Measurements from ENCODE around the gene DAAM1.

DAAM1 gene

DNA sequence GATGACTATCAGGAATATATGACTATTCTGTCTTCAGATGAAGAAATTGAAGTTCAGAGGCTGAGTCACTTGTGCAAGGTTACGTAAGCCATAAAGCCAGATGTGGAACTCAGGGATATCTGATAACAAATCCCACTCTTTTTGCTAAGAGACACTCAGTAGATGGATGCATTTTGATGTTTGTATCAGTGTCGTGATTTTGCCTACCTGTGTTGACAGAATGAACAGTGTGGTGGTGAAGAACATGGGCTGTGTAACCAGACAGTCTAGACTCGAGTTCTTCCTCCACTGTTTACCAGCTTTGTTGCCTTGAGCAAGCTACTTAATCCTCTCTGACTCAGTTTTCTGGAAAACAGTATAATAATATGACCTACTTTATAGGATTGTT is 93.9 kb downstream of the DAAM1 start:
- Histone ChIP-seq H3K27ac (no peak overlapping the region), H3K9me3 (no peaks in the 10 kb centered on the region), H3K27me3 (no peaks in the 10 kb centered on the region), H3K4me1 (peaks cover 0 to 40% (median 14%) of the 10 kb centered on the region in 4 donors), H3K4me3 (no peak overlapping the region), H3K36me3 (no peaks in the 10 kb centered on the region)
- DNase-seq = no peak
- intact Hi-C loops (cut with DNase I; ENCODE audit: low total_unique reads) = no loop called here
- TF ChIP-seq, protein P1, sequence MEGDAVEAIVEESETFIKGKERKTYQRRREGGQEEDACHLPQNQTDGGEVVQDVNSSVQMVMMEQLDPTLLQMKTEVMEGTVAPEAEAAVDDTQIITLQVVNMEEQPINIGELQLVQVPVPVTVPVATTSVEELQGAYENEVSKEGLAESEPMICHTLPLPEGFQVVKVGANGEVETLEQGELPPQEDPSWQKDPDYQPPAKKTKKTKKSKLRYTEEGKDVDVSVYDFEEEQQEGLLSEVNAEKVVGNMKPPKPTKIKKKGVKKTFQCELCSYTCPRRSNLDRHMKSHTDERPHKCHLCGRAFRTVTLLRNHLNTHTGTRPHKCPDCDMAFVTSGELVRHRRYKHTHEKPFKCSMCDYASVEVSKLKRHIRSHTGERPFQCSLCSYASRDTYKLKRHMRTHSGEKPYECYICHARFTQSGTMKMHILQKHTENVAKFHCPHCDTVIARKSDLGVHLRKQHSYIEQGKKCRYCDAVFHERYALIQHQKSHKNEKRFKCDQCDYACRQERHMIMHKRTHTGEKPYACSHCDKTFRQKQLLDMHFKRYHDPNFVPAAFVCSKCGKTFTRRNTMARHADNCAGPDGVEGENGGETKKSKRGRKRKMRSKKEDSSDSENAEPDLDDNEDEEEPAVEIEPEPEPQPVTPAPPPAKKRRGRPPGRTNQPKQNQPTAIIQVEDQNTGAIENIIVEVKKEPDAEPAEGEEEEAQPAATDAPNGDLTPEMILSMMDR (IDR thresholded peaks at IDR 0.05) = no peak

DNA sequence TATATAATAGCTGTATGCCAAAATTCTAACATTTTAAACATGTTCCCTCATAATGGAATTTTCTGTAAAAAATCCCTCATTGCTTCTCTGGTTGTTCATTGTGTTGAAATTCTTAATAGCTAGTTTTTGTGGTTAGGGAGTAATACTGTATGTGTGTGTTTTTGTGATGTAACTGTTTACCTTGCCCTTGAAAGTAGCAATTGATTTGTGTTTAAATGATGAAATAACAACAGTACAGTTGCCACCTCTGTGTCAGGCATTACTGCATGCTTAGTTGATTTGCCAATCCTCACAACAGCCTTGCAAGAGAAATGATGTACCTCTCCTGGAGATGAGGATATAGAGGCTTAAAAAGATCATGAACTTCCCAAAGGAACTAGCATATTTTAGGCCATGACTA is 94.9 kb downstream of the DAAM1 start:
- H3K9me3 ChIP-seq = no peaks in the 10 kb centered on the region
- DNase-seq = no peak
- no peak overlapping the region for H3K4me3 ChIP-seq
- no peaks in the 10 kb centered on the region for H3K27me3 ChIP-seq
- H3K4me1 ChIP-seq = peaks cover 0 to 33% (median 9%) of the 10 kb centered on the region in 4 donors
- TF ChIP-seq, protein P1 (IDR thresholded peaks at IDR 0.05) = no peak
- intact Hi-C loops (cut with DNase I; ENCODE audit: low total_unique reads) = no loop called here
- H3K27ac ChIP-seq = no peak overlapping the region
- no peaks in the 10 kb centered on the region for H3K36me3 ChIP-seq

DNA sequence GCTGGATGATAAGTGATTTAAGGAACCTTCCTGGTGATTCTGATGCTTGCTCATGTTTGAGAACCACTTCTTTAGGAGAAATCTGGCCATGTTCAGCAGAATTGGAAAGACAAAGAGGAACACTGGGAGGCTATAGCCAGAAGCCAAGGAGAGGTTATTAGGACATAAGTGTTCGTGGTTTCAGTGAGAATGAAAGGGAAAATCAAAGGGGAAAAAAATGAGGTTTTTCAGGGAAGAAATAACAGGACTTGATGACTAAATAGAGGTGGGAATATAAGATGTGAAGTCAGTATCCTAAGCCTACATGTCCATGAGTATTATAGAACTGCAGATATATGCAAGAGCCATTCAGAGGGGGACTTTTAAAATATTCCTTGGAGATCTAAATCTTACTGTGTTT is 95.6 kb downstream of the DAAM1 start:
- Histone ChIP-seq H3K27ac (no peak overlapping the region), H3K4me3 (no peak overlapping the region), H3K4me1 (peaks cover 0 to 26% (median 4%) of the 10 kb centered on the region in 4 donors), H3K36me3 (no peaks in the 10 kb centered on the region), H3K9me3 (no peaks in the 10 kb centered on the region), H3K27me3 (no peaks in the 10 kb centered on the region)
- intact Hi-C loops (cut with DNase I; ENCODE audit: low total_unique reads) = no loop called here
- TF ChIP-seq, protein P1 (IDR thresholded peaks at IDR 0.05) = no peak
- DNase-seq = no peak

DNA sequence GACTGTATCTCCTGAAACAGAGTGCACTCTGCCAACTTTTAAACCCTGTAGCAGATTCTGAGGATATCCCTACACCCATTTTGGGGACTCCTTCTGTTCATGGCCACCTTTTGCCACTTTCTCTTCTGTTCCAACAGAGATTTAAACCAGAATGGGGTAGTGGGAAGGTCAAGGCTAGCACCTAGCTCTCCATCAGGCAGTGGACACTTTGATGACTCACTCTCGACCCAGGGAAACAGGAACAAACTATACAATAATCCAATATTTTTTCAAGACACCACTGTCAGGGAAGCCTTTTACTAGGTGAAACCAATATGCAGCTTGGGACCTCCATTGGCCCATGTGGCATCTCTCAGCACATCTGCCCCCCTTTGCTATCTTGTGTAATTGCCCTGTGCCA is 103.6 kb downstream of the DAAM1 start:
- Histone ChIP-seq H3K9me3 (no peaks in the 10 kb centered on the region), H3K27ac (peak overlapping the region in 1 of 2 donors; percentile 64), H3K4me1 (peaks cover 0 to 55% (median 31%) of the 10 kb centered on the region in 4 donors), H3K4me3 (no peak overlapping the region), H3K36me3 (peaks cover 12 to 14% (median 13%) of the 10 kb centered on the region in 3 donors), H3K27me3 (no peaks in the 10 kb centered on the region)
- no peak for DNase-seq
- TF ChIP-seq, protein P1 (IDR thresholded peaks at IDR 0.05) = no peak
- intact Hi-C loops (cut with DNase I; ENCODE audit: low total_unique reads) = no loop called here

DNA sequence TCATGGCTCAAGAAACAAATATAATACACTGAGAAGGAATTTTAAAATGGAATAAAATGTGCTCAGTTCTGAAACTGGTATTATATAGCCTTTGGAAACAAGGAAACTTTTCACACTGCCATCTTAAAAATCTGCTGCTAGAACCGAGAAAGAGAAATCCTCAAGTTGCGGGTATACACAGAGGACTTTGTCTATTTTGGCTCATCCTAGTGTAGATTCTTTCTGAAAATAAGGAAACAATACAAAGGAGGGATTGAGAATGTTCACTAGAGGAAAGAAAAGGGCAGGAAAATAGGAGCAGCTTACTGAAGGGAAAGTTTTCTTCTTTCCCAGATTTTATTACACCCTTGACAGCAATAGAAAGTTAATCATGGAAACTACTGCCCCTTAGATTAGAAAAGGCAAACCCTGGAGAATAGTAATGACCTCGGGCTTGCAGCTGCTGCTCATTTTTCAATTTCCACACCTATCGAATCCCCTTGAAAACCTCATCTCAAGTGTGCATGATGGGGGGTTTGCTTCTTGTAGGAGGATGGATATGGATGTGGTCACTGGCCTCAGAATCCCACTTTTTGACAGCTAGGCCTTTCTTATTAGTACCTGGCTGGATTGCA is 104.6 kb downstream of the DAAM1 start:
- no peak for DNase-seq
- Histone ChIP-seq H3K36me3 (peaks cover 12 to 14% (median 13%) of the 10 kb centered on the region in 3 donors), H3K27ac (peak overlapping the region; percentile 64 to 66), H3K4me1 (peaks cover 0 to 65% (median 35%) of the 10 kb centered on the region in 4 donors), H3K9me3 (no peaks in the 10 kb centered on the region), H3K27me3 (no peaks in the 10 kb centered on the region), H3K4me3 (no peak overlapping the region)
- TF ChIP-seq, protein P1 (IDR thresholded peaks at IDR 0.05) = no peak
- intact Hi-C loops (cut with DNase I; ENCODE audit: low total_unique reads) = no loop called here

Data from tibial artery (tissue), 4 donors.